Glomerular visceral epithelial cell (primary cell): ENCODE results near the gene LINC00632.
"Not testable (repeated sequence)": the region's sequence is repeated elsewhere in the genome, so short reads cannot be mapped to it uniquely, and the experiment has no call there.

Experiments
- DNase-seq: peaks from one replicate; pipeline ENCODE4 v3.0.0-alpha.2; 2016; ENCODE audit errors: extremely low spot score

Gene LINC00632

GRCh38 chrX:140709421-140709846 is at the start of gene LINC00632:
TSS of gene LINC00632 (plus strand) at chrX:140709759.
- no peak for DNase-seq

- no peak for DNase-seq
Observed at GRCh38 chrX:140661643-140662042, 47.9 kb upstream of the LINC00632 start.

- DNase-seq = no peak
Observed at GRCh38 chrX:140664939-140665338, 44.6 kb upstream of the LINC00632 start.

- DNase-seq = no peak
Observed at GRCh38 chrX:140672840-140673731, 36.5 kb upstream of the LINC00632 start.

DNA sequence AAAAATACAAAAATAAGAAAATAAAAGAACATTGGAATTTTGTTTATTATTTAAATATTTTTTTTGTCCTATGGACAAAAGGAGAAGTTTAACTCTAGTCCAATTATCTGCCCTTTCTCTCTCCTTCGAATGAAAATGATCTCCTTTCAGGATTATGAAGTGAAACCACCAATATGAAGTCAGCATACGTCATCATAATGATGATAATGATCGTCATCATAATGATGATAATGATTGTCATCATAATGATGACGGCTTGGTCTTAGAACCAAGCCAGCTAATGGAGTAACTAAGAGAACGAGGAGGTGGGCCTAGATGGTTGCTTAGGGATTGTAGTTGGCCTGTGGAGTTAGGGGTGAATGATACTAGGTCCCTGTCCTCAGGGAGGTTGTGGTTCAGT is 21.9 kb upstream of the LINC00632 start:
- DNase-seq = no peak

DNA sequence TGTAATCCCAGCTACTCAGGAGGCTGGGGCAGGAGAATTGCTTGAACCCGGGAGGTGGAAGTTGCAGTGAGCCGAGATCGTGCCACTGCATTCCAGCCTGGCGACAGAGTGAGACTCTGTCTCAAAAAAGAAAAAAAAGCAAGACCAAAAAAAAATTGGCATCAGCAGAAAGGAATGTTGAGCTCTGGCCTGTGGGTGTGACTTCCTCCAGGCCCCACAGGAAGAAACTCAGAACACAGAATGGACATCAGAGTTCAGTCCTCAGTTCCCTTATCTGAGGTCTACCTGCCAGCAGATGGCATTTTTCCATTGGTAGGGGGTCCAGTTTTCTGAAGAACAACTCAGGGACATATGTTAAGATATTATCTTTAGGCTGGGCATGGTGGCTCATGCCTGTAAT is 18.0 kb upstream of the LINC00632 start:
- DNase-seq = not testable (repeated sequence)

- DNase-seq = no peak
Observed at GRCh38 chrX:140697618-140698017, 11.9 kb upstream of the LINC00632 start.

DNA sequence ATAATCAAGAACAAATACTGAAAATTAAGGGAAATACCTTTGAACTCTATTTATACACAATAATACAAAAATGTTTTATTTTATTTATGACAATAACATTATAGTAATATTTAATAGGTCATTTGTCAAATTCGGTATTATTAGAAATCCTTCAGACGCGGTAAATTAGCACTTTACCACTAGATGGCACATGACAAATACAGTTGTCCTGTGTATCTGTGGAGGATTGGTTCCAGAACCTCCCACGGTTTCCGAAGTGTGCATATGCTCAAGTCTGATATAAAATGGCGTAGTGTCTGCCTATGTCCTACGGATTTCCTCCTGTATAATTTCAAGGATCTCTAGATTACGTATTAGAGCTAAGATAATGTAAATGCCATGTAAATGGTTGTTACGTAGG is 8.1 kb upstream of the LINC00632 start:
- no peak for DNase-seq

- no peak for DNase-seq
Observed at GRCh38 chrX:140710710-140711109, 1.2 kb downstream of the LINC00632 start.

GRCh38 chrX:140711894-140712293 is 2.3 kb downstream of the LINC00632 start:
- DNase-seq = no peak

DNA sequence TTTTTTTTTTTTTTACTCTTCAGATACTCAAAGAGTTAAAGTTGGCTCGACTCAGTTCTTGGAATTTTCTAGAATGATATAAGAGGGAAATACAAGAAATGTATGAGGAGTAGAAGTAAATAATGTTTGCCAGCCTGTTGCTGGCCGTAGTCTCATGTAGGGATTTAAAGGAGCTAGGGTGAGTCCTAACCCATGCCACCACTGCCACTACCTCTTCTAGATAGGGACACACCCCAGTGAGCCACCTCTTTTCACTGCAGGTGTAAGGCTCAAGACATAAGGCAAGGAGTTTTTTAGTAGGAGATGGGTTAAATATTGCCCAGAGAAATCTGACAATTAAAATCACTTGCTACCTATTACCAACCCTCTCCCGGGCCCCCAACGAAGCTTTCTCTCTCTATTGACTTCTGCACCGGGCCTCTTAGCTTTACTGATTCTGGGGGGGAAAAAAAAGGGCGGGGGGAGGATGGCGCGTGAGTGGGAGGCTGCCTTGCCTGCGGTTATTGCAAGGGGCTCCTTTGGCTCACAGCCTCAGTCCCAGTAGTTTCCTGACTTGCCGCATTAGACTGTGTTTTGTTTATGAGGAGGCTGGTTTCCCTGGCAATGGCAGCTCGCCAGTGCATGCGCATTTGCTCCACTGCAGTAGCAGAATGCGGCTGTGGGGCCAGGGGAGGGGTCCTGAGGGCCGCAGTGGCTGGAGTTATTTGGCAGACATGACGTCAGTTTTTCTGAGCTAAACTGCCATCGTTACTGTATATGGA is 3.0 kb downstream of the LINC00632 start:
- no peak for DNase-seq

DNA sequence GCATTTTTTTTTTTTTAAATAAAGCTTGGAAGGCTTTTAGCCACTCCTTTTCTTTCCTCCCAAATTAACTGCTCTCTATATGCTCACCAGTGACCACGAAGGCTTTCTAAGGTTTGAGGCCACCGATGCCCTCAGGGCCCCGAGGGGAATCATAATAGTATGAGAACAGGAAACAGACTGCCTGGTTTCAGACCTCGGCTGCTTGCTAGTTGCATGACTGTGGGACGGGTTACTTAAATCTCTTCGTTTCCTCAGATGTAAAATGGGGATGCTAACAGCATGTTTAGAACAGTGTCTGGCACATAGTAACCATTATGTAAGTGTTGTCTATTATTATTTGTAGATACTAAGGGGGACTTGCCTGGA is 3.6 kb downstream of the LINC00632 start:
- DNase-seq = no peak

- DNase-seq = no peak
Observed at GRCh38 chrX:140715787-140716186, 6.2 kb downstream of the LINC00632 start.

DNA sequence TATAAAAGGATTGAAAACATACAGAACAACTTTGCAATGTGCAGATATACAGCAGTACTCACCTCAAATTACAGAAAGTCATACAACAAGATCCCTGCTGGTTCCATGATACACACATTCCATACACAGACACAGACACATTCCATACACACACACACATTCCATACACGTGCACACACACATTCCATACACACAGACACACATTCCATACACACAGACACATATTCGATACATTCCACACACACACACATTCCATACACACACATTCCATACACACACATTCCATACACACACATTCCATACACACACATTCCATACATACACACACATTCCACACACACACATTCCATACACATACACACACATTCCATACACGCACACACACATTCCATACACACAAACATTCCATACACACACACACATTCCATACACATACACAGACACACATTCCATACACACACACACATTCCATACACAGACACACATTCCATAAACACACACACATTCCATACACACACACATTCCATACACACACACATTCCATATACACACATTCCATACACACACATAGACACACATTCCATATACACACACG is 13.7 kb downstream of the LINC00632 start:
- no peak for DNase-seq

GRCh38 chrX:140724309-140724708 is 14.8 kb downstream of the LINC00632 start:
- no peak for DNase-seq

DNA sequence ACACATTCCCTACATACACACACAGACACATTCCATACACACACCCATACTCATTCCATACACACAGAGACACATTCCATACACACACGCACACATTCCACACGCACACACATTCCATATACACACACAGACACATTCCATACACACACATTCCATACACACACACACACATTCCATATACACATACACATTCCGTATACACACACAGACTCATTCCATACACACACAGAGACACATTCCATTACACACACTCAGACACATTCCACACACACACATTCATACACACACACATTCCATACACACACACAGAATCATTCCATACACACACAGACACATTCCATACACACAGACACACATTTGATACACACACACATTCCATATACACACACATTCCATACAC is 15.2 kb downstream of the LINC00632 start:
- no peak for DNase-seq

DNA sequence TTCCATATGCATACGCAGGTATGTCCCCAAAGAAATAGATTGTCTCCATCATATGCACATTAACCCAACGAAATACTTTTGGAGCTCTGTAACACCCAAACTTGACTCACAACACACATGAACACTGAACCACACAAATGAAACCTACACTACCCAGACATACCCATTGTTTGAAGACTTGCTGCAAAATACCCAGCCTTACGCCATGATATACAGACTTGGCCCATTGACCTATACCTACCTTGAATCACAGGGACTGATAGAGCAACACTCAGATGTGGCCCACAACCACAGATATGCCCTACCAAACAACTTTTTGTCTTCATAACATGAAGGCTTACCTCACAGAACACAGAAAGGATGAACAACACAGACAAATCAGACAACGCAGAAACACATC is 15.9 kb downstream of the LINC00632 start:
- no peak for DNase-seq

GRCh38 chrX:140733766-140734342 is 24.3 kb downstream of the LINC00632 start:
- DNase-seq = peak; percentile 8

DNA sequence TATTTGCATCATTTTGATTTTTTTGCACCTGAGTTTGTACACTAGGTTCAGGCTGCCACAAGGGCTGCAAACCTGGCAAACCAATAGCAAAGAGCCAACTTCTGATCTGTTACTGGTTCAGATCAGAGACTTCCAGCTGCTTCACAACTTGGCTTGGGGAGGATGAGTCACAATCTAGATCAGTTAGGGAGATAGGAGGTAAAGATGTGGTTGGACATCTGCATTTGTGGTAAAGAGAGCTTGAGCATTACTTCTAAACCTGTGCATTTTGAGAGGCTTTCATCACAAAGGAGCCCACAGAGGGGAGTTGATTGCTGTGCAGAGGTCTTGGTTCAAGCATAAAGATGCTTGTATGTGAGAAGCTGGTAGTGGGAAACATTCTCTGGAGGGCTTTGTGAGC is 34.5 kb downstream of the LINC00632 start:
- DNase-seq = no peak

- DNase-seq = no peak
Observed at GRCh38 chrX:140756941-140757340, 47.4 kb downstream of the LINC00632 start.

GRCh38 chrX:140762061-140762460 is 52.5 kb downstream of the LINC00632 start:
- DNase-seq = peak; percentile 17

- no peak for DNase-seq
Observed at GRCh38 chrX:140764401-140764919, 54.9 kb downstream of the LINC00632 start.
